Neutrophil (primary cell): ENCODE data around the gene TPRG1.

Source experiments
- H3K27ac ChIP-seq: fragments of 200-600 bp; sonication (generic); 2 replicates; pipeline ENCODE4 v1.5.1; 2016; ENCODE audit warnings: mild to moderate bottlenecking, moderate library complexity
- H3K27me3 ChIP-seq: fragments of 200-600 bp; sonication (generic); 2 replicates; pipeline ENCODE4 v1.6.0; 2016; ENCODE audit warnings: mild to moderate bottlenecking
- H3K36me3 ChIP-seq: fragments of 200-600 bp; sonication (generic); 2 replicates; pipeline ENCODE4 v1.5.1; 2017
- H3K4me1 ChIP-seq, 2 experiments: fragments of 200-600 bp in 1 of 2; sonication (generic) in 1 of 2; 1 replicate in 1 of 2; 2 replicates in 1 of 2; pipeline versions ENCODE4 v1.5.1 to v1.6.1; 2013 to 2016; ENCODE audit warnings: low read depth in 1 of 2, low read length in 1 of 2, mild to moderate bottlenecking in 1 of 2, moderate library complexity in 1 of 2; ENCODE audit not compliant: control insufficient read depth in 1 of 2, insufficient read depth in 1 of 2
- H3K4me3 ChIP-seq, 2 experiments: fragments of 200-600 bp in 1 of 2; sonication (generic) in 1 of 2; 1 replicate in 1 of 2; 2 replicates in 1 of 2; pipeline ENCODE4 v1.5.1; 2013 to 2016; ENCODE audit warnings: low read depth in 1 of 2, low read length in 1 of 2, mild to moderate bottlenecking in 1 of 2, moderate library complexity in 1 of 2
- H3K9me3 ChIP-seq: fragments of 200-600 bp; sonication (generic); 2 replicates; pipeline ENCODE4 v1.5.1; 2016
- CTCF ChIP-seq: fragments of 200-600 bp; sonication (generic); IDR thresholded peaks from 2 replicates; pipeline ENCODE4 v1.5.1; 2016; ENCODE audit warnings: antibody characterized with exemption

TPRG1 gene

GRCh38 chr3:189172668-189173419 lies 1.1 kb downstream of the TPRG1 start:
- no peaks in the 10 kb centered on the region for H3K27me3 ChIP-seq
- H3K4me1 ChIP-seq: no peaks in the 10 kb centered on the region
- H3K9me3 ChIP-seq: no peaks in the 10 kb centered on the region
- TF ChIP-seq CTCF: no peak
- no peaks in the 10 kb centered on the region for H3K36me3 ChIP-seq
- no peak overlapping the region for H3K4me3 ChIP-seq
- H3K27ac ChIP-seq: no peak overlapping the region

DNA sequence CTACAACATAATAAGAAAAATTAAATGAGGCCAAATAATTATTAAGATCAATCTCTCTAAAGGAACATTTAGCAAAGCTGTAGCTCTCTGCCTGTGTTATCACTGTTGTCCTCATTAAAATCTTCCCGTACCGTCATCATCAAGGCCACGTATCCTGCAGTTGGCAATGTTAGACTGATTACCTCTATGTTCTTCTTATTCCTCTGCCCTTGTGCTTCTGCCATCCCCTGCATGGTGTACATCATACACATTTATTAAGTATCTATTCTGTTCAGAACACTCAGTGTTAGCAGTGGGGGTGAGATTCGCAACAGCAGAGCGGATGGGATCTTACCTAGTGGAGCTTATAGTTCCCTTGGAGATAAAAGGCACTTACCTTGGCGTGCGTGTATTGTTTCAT lies 12.8 kb downstream of the TPRG1 start:
- TF ChIP-seq CTCF: no peak
- Histone ChIP-seq H3K4me3 (no peak overlapping the region), H3K9me3 (no peaks in the 10 kb centered on the region), H3K4me1 (no peaks in the 10 kb centered on the region), H3K27me3 (no peaks in the 10 kb centered on the region), H3K27ac (no peak overlapping the region), H3K36me3 (no peaks in the 10 kb centered on the region)

DNA sequence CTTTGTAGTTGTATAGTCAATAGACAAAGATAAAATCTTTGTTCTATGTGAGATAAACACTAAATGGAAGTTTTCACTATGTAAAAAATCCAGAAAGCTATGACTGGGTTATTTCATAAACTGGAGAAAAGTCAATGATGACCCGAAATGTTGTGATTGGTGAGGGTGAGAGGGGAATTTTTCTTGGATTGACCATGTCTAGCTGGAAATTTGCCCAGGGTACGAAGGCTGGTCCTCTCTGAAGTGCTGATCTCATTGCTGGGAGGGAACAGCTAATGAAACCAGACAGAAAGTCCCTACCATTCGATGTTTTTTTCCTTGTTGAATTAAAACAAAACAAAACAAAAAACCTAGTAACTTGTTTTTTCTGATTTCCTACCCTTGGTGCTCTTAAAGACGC lies 14.3 kb downstream of the TPRG1 start:
- no peak overlapping the region for H3K27ac ChIP-seq
- no peaks in the 10 kb centered on the region for H3K4me1 ChIP-seq
- no peak for TF ChIP-seq CTCF
- no peaks in the 10 kb centered on the region for H3K9me3 ChIP-seq
- H3K4me3 ChIP-seq: no peak overlapping the region
- no peaks in the 10 kb centered on the region for H3K36me3 ChIP-seq
- no peaks in the 10 kb centered on the region for H3K27me3 ChIP-seq

DNA sequence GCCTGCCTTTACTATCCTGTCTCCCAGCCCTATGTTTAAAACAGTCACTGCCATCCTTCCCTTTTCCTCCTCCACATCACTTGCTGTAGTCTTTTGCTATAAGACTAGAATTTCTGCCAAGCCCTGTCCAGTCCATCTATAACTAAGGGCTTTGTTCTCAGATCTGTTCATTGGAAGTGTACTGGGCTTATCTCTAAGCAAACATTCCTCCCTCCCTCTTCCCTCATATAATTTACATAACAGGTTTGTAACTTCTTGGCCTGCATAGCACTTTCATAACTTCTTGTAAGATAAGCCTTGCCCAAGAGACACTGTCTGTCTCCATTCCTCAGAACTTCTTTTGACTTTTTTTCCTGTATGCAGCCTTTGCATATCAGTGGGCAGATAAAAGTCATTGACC lies 16.7 kb downstream of the TPRG1 start:
- no peak for TF ChIP-seq CTCF
- no peaks in the 10 kb centered on the region for H3K27me3 ChIP-seq
- H3K27ac ChIP-seq: no peak overlapping the region
- H3K4me3 ChIP-seq: no peak overlapping the region
- no peaks in the 10 kb centered on the region for H3K9me3 ChIP-seq
- H3K36me3 ChIP-seq: no peaks in the 10 kb centered on the region
- no peaks in the 10 kb centered on the region for H3K4me1 ChIP-seq

DNA sequence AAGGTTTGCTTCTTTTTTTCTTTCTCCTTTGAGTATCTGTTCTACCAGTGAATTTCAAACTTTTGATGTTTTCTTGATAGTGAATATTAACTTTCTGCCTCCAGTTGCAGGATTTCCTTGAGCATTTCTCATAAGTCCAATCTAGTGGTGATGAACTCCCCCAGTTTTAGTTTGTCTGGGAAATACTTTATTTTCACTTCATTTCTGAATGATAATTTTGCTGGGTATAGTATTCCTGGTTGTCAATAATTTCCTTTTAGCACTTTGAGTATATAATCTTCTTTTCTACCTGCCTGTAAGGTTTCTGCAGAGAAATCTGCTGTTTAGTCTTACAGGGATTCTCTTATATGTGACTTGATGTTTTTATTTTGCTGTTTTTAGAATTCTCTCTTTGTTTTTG lies 21.0 kb downstream of the TPRG1 start:
- Histone ChIP-seq H3K4me1 (no peaks in the 10 kb centered on the region), H3K27ac (no peak overlapping the region), H3K4me3 (no peak overlapping the region), H3K36me3 (no peaks in the 10 kb centered on the region), H3K9me3 (peaks cover 7% of the 10 kb centered on the region), H3K27me3 (no peaks in the 10 kb centered on the region)
- TF ChIP-seq CTCF: no peak

DNA sequence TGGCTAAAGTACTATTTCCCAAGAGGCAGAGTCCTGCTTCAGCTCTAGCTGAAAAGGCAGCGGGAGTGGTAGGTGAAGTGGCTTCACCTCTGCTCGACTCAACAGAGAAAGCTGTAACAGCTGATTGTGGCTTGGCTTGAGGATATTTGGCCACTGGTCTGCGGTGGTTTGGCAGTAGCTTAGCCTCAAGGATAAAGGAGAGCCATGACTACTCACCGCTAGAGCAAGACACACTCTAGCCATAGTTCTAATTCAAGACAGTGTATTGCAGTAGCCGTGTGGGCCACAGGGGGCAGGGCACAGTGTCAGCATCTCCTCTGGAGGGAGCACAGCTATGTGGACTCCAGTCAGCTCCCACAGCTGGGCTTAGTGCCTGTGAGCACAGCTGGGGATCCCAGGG lies 23.5 kb downstream of the TPRG1 start:
- no peaks in the 10 kb centered on the region for H3K4me1 ChIP-seq
- H3K9me3 ChIP-seq: peaks cover 7% of the 10 kb centered on the region
- H3K4me3 ChIP-seq: no peak overlapping the region
- H3K27ac ChIP-seq: no peak overlapping the region
- H3K27me3 ChIP-seq: no peaks in the 10 kb centered on the region
- H3K36me3 ChIP-seq: no peaks in the 10 kb centered on the region
- TF ChIP-seq CTCF: no peak
